Erythroblast (primary cell): ENCODE results near the gene HNRNPH3.
A peak's percentile ranks its signal among the peaks of the same experiment; 100 is the strongest.
"Not testable (repeated sequence)": the region's sequence is repeated elsewhere in the genome, so short reads cannot be mapped to it uniquely, and the experiment has no call there.

ENCODE experiments used
- DNase-seq, 2 experiments: peaks; one replicate each; lab custom pipeline; 2025; lab: John Stamatoyannopoulos, UW
- GATA1 ChIP-seq: IDR thresholded peaks from 2 replicates; pipeline ENCODE4 v1.6.1; 2011; ENCODE audit warnings: low read depth, mild to moderate bottlenecking, control low read depth, low read length, moderate library complexity
- POLR2A ChIP-seq: IDR thresholded peaks from 2 replicates; pipeline ENCODE4 v1.6.1; 2011; ENCODE audit warnings: mild to moderate bottlenecking, low read length

Gene HNRNPH3

GRCh38 chr10:68331455-68332258 is at the start of gene HNRNPH3:
Gene HNRNPH3, plus strand, starts transcription at chr10:68332064. Its CDS starts 5,158 bp downstream, at chr10:68337222.
- TF ChIP-seq GATA1: no peak
- peak; percentile 99 for TF ChIP-seq POLR2A
- peak; percentile 99 to 100 for DNase-seq

GRCh38 chr10:68284062-68285001 is 47.5 kb upstream of the HNRNPH3 start:
- DNase-seq: no peak
- TF ChIP-seq GATA1 (no peak), POLR2A (no peak)

- TF ChIP-seq GATA1: no peak
- no peak for TF ChIP-seq POLR2A
- no peak for DNase-seq
Measured at GRCh38 chr10:68288717-68289116, 43.1 kb upstream of the HNRNPH3 start.

GRCh38 chr10:68290736-68291135 is 41.1 kb upstream of the HNRNPH3 start:
- DNase-seq: no peak

GRCh38 chr10:68296843-68297663 is 34.8 kb upstream of the HNRNPH3 start:
- no peak for TF ChIP-seq POLR2A
- no peak for DNase-seq

More at GRCh38 chr10:68290736-68291135, 41.1 kb upstream of the HNRNPH3 start:
- TF ChIP-seq POLR2A: no peak
- TF ChIP-seq GATA1: no peak

GRCh38 chr10:68301301-68301700 is 30.6 kb upstream of the HNRNPH3 start:
- TF ChIP-seq POLR2A (no peak), GATA1 (no peak)

GRCh38 chr10:68301790-68302502 is 29.9 kb upstream of the HNRNPH3 start:
- no peak for TF ChIP-seq GATA1
- TF ChIP-seq POLR2A: no peak
- peak; percentile 55 to 59 for DNase-seq

More at GRCh38 chr10:68301301-68301700, 30.6 kb upstream of the HNRNPH3 start:
- DNase-seq: no peak

GRCh38 chr10:68302503-68302823 is 29.4 kb upstream of the HNRNPH3 start:
- TF ChIP-seq POLR2A (no peak), GATA1 (no peak)

GRCh38 chr10:68302871-68303270 is 29.0 kb upstream of the HNRNPH3 start:
- DNase-seq: no peak
- TF ChIP-seq GATA1 (no peak), POLR2A (no peak)

More at GRCh38 chr10:68302503-68302823, 29.4 kb upstream of the HNRNPH3 start:
- DNase-seq: no peak

GRCh38 chr10:68303849-68304412 is 27.9 kb upstream of the HNRNPH3 start:
- TF ChIP-seq GATA1: no peak
- TF ChIP-seq POLR2A: no peak

GRCh38 chr10:68305854-68306253 is 26.0 kb upstream of the HNRNPH3 start:
- DNase-seq: no peak
- TF ChIP-seq POLR2A: no peak
- no peak for TF ChIP-seq GATA1

More at GRCh38 chr10:68303849-68304412, 27.9 kb upstream of the HNRNPH3 start:
- DNase-seq: no peak

- no peak for DNase-seq
- TF ChIP-seq GATA1 (no peak), POLR2A (no peak)
Measured at GRCh38 chr10:68310531-68310930, 21.3 kb upstream of the HNRNPH3 start.

GRCh38 chr10:68314930-68315329 is 16.9 kb upstream of the HNRNPH3 start:
- DNase-seq: not testable (repeated sequence)
